GM21381 (cell line): ENCODE results near the gene TEDDM1.

ENCODE experiments used
- ATAC-seq: cut with Tn5 transposase; IDR thresholded peaks from one replicate; pipeline ENCODE4 v1.9.1; 2021; ENCODE audit warnings: mild to moderate bottlenecking, moderate library complexity; ENCODE audit not compliant: unreplicated experiment

Gene TEDDM1

GRCh38 chr1:182407724-182408123 lies 7.3 kb upstream of the TEDDM1 start:
- no peak for ATAC-seq

- ATAC-seq: no peak
Measured at GRCh38 chr1:182406012-182406411, 5.5 kb upstream of the TEDDM1 start.

GRCh38 chr1:182405578-182405977 lies 5.1 kb upstream of the TEDDM1 start:
- no peak for ATAC-seq

GRCh38 chr1:182404781-182405180 lies 4.3 kb upstream of the TEDDM1 start:
- ATAC-seq: no peak

- ATAC-seq: no peak
Measured at GRCh38 chr1:182397653-182398393, 2.6 kb downstream of the TEDDM1 start.

- ATAC-seq: no peak
Measured at GRCh38 chr1:182395906-182396305, 4.6 kb downstream of the TEDDM1 start.

- ATAC-seq: no peak
Measured at GRCh38 chr1:182394055-182394775, 6.3 kb downstream of the TEDDM1 start.

- peak; percentile 11 for ATAC-seq
Measured at GRCh38 chr1:182392050-182393028, 8.1 kb downstream of the TEDDM1 start.

- ATAC-seq: peak; percentile 68
Measured at GRCh38 chr1:182391362-182392049, 9.0 kb downstream of the TEDDM1 start, which contains the start of gene GLUL. Gene GLUL, minus strand, starts transcription at chr1:182391790. Its CDS starts 3,053 bp downstream, at chr1:182388737.

- no peak for ATAC-seq
Measured at GRCh38 chr1:182391028-182391361, 9.5 kb downstream of the TEDDM1 start.

- ATAC-seq: no peak
Measured at GRCh38 chr1:182389619-182390047, 10.8 kb downstream of the TEDDM1 start.

- no peak for ATAC-seq
Measured at GRCh38 chr1:182388392-182389134, 11.9 kb downstream of the TEDDM1 start.

GRCh38 chr1:182387566-182387965 lies 12.9 kb downstream of the TEDDM1 start:
- no peak for ATAC-seq

GRCh38 chr1:182386980-182387379 lies 13.5 kb downstream of the TEDDM1 start:
- no peak for ATAC-seq

GRCh38 chr1:182385885-182386853 lies 14.3 kb downstream of the TEDDM1 start:
- no peak for ATAC-seq

GRCh38 chr1:182384387-182384960 lies 16.0 kb downstream of the TEDDM1 start:
- ATAC-seq: no peak

GRCh38 chr1:182383934-182384333 lies 16.5 kb downstream of the TEDDM1 start:
- no peak for ATAC-seq

GRCh38 chr1:182383037-182383661 lies 17.3 kb downstream of the TEDDM1 start:
- ATAC-seq: no peak
